SK-N-SH treated with all-trans-retinoic acid at 6 μM for 48 hours (cell line): ENCODE measurements around the gene CYP4F22.

Source experiments
- ATAC-seq: fragments of 200-7000 bp; cut with Tn5 transposase; 3 replicates; pipeline ENCODE4 v1.9.1; 2020; ENCODE audit warnings: mild to moderate bottlenecking, moderate library complexity
- ARNTL ChIP-seq: fragments of 450-650 bp; formaldehyde crosslinking; IDR thresholded peaks from 2 replicates; pipeline ENCODE4 v1.5.0; 2020; ENCODE audit warnings: low read depth, mild to moderate bottlenecking, moderate library complexity, borderline replicate concordance
- BACH2 ChIP-seq: fragments of 250-450 bp; sonication (Bioruptor Pico); IDR thresholded peaks from 2 replicates; pipeline ENCODE4 v1.9.0; 2021; ENCODE audit warnings: mild to moderate bottlenecking, borderline replicate concordance
- CREB5 ChIP-seq: fragments of 250-450 bp; sonication (Bioruptor Pico); IDR thresholded peaks from 2 replicates; pipeline ENCODE4 v1.5.1; 2020; ENCODE audit warnings: low read depth, mild to moderate bottlenecking, moderate library complexity
- CSDC2 ChIP-seq: fragments of 250-450 bp; sonication (Bioruptor Pico); IDR thresholded peaks from 2 replicates; pipeline ENCODE4 v1.5.0; 2020; ENCODE audit warnings: mild to moderate bottlenecking, moderate library complexity
- CSRNP3 ChIP-seq: fragments of 250-450 bp; sonication (Bioruptor Pico); IDR thresholded peaks from 2 replicates; pipeline ENCODE4 v1.5.1; 2021; ENCODE audit warnings: mild to moderate bottlenecking, moderate library complexity
- ESRRG ChIP-seq: fragments of 250-450 bp; sonication (Bioruptor Pico); IDR thresholded peaks from 2 replicates; pipeline ENCODE4 v1.6.1; 2021; ENCODE audit warnings: mild to moderate bottlenecking
- GLIS3 ChIP-seq: fragments of 250-450 bp; sonication (Bioruptor Pico); IDR thresholded peaks from 2 replicates; pipeline ENCODE4 v1.5.0; 2020; ENCODE audit warnings: mild to moderate bottlenecking, moderate library complexity
- ISL1 ChIP-seq: fragments of 250-450 bp; sonication (Bioruptor Pico); IDR thresholded peaks from 2 replicates; pipeline ENCODE4 v2.1.2; 2022; ENCODE audit warnings: mild to moderate bottlenecking, moderate library complexity
- OSR1 ChIP-seq: fragments of 250-450 bp; sonication (Bioruptor Pico); IDR thresholded peaks from 2 replicates; pipeline ENCODE4 v1.8.0; 2022; ENCODE audit warnings: moderate library complexity, mild to moderate bottlenecking, inconsistent platforms
- PATZ1 ChIP-seq: fragments of 250-450 bp; sonication (Bioruptor Pico); IDR thresholded peaks from 2 replicates; pipeline ENCODE4 v1.8.0; 2020; ENCODE audit warnings: mild to moderate bottlenecking, moderate library complexity, borderline replicate concordance
- POU6F1 ChIP-seq: fragments of 250-450 bp; sonication (Bioruptor Pico); IDR thresholded peaks from 2 replicates; pipeline ENCODE4 v1.8.0; 2021; ENCODE audit warnings: low read depth, mild to moderate bottlenecking, moderate library complexity, borderline replicate concordance
- PPARA ChIP-seq: fragments of 250-450 bp; sonication (Bioruptor Pico); IDR thresholded peaks from 2 replicates; pipeline ENCODE4 v1.5.0; 2020; ENCODE audit warnings: mild to moderate bottlenecking, borderline replicate concordance
- RARB ChIP-seq: fragments of 250-450 bp; sonication (Bioruptor Pico); IDR thresholded peaks from 2 replicates; pipeline ENCODE4 v1.8.0; 2021; ENCODE audit warnings: mild to moderate bottlenecking, moderate library complexity
- SNAI2 ChIP-seq: fragments of 250-450 bp; sonication (Bioruptor Pico); IDR thresholded peaks from 2 replicates; pipeline ENCODE4 v1.5.0; 2020; ENCODE audit warnings: mild to moderate bottlenecking, moderate library complexity
- TCF4 ChIP-seq: fragments of 250-450 bp; sonication (Bioruptor Pico); IDR thresholded peaks from 2 replicates; pipeline ENCODE4 v1.8.0; 2021; ENCODE audit warnings: mild to moderate bottlenecking, moderate library complexity, borderline replicate concordance
- TOX ChIP-seq: fragments of 250-450 bp; sonication (Bioruptor Pico); IDR thresholded peaks from 2 replicates; pipeline ENCODE4 v1.8.0; 2021; ENCODE audit warnings: mild to moderate bottlenecking, moderate library complexity, borderline replicate concordance
- TSHZ2 ChIP-seq: fragments of 250-450 bp; sonication (Bioruptor Pico); IDR thresholded peaks from 2 replicates; pipeline ENCODE4 v1.5.0; 2020; ENCODE audit warnings: mild to moderate bottlenecking, moderate library complexity
- ZC3H10 ChIP-seq: fragments of 250-450 bp; sonication (Bioruptor Pico); IDR thresholded peaks from 2 replicates; pipeline ENCODE4 v1.5.1; 2021; ENCODE audit warnings: mild to moderate bottlenecking, moderate library complexity
- ZFP3 ChIP-seq: fragments of 250-450 bp; sonication (Bioruptor Pico); IDR thresholded peaks from 2 replicates; pipeline ENCODE4 v1.5.0; 2020; ENCODE audit warnings: mild to moderate bottlenecking, moderate library complexity
- ZFP30 ChIP-seq: fragments of 450-650 bp; formaldehyde crosslinking; IDR thresholded peaks from 2 replicates; pipeline ENCODE4 v1.5.0; 2022; ENCODE audit warnings: mild to moderate bottlenecking, moderate library complexity
- ZNF565 ChIP-seq: fragments of 450-650 bp; formaldehyde crosslinking; conservative IDR thresholded peaks from 2 replicates; pipeline ENCODE4 v1.5.0; 2020; ENCODE audit warnings: low read depth, mild to moderate bottlenecking, moderate library complexity
- ZNF70 ChIP-seq: fragments of 450-650 bp; formaldehyde crosslinking; IDR thresholded peaks from 2 replicates; pipeline ENCODE4 v1.5.0; 2020; ENCODE audit warnings: mild to moderate bottlenecking, moderate library complexity

CYP4F22 gene

GRCh38 chr19:15538774-15539173 lies 30.4 kb downstream of the CYP4F22 start:
- TF ChIP-seq SNAI2 (CRISPR knock-in tag) (no peak), RARB (CRISPR knock-in tag) (no peak), BACH2 (no peak), GLIS3 (no peak), ESRRG (CRISPR knock-in tag) (no peak), POU6F1 (CRISPR knock-in tag) (no peak), ZC3H10 (no peak), ZNF565 (CRISPR knock-in tag) (no peak), TCF4 (no peak), ISL1 (CRISPR knock-in tag) (no peak), PPARA (CRISPR knock-in tag) (no peak), OSR1 (CRISPR knock-in tag) (no peak)
- no peak for ATAC-seq

GRCh38 chr19:15539638-15540037 lies 31.3 kb downstream of the CYP4F22 start:
- ATAC-seq, result no peak
- TF ChIP-seq ZNF565 (CRISPR knock-in tag), result no peak
- no peak for TF ChIP-seq TCF4
- no peak for TF ChIP-seq ISL1 (CRISPR knock-in tag)
- no peak for TF ChIP-seq ESRRG (CRISPR knock-in tag)
- TF ChIP-seq PPARA (CRISPR knock-in tag), result no peak
- no peak for TF ChIP-seq ARNTL (CRISPR knock-in tag)
- no peak for TF ChIP-seq ZFP3 (CRISPR knock-in tag)
- no peak for TF ChIP-seq TOX (CRISPR knock-in tag)
- TF ChIP-seq CSRNP3 (CRISPR knock-in tag), result no peak
- TF ChIP-seq GLIS3, result no peak
- no peak for TF ChIP-seq ZNF70
- TF ChIP-seq BACH2, result no peak
- TF ChIP-seq OSR1 (CRISPR knock-in tag), result no peak
- TF ChIP-seq SNAI2 (CRISPR knock-in tag), result no peak
- TF ChIP-seq POU6F1 (CRISPR knock-in tag), result no peak
- no peak for TF ChIP-seq RARB (CRISPR knock-in tag)
- TF ChIP-seq TSHZ2 (CRISPR knock-in tag), result no peak
- TF ChIP-seq ZFP30, result no peak
- TF ChIP-seq, all 23 proteins: peak for 0

- no peak for ATAC-seq
- no peak for TF ChIP-seq CREB5 (CRISPR knock-in tag)
- TF ChIP-seq OSR1 (CRISPR knock-in tag), result no peak
- TF ChIP-seq TCF4, result no peak
- TF ChIP-seq CSDC2, result no peak
- no peak for TF ChIP-seq RARB (CRISPR knock-in tag)
- TF ChIP-seq ZFP30, result no peak
- no peak for TF ChIP-seq POU6F1 (CRISPR knock-in tag)
- no peak for TF ChIP-seq GLIS3
- no peak for TF ChIP-seq ZNF70
- TF ChIP-seq BACH2, result no peak
- no peak for TF ChIP-seq PATZ1 (CRISPR knock-in tag)
- TF ChIP-seq CSRNP3 (CRISPR knock-in tag), result no peak
Observed at GRCh38 chr19:15540435-15540834, 32.1 kb downstream of the CYP4F22 start.
